ENCODE measurements around the gene CPNE5. TPM values are rescaled to one million over a fixed set of nuclear protein-coding genes. Genes with fewer than 3 reads are reported as not detected.

The CPNE5 gene
- polyA plus RNA-seq, 2 of the 4 experiments (the other 2 are of a cell fraction), result 0.03 to 0.13 TPM

- H3K4me3 ChIP-seq, result no peak overlapping the region
- no peak for FAIRE-seq
- no peaks in the 10 kb centered on the region; the same call in 2 of the 3 replicates for H3K4me1 ChIP-seq
- POLR2A ChIA-PET, result no interaction called here
- ATAC-seq, result no peak
- H3K27ac ChIP-seq, result no peak overlapping the region
- DNase-seq (ENCODE audit: low read depth in 1 of 2, low spot score in 1 of 2), result no peak
- CTCF ChIA-PET, result interaction anchor here (0.9 to 2.5 kb wide), 7 partner anchors 9 to 76 kb away, joined by 3 to 14 read pairs (median 4); no protein-coding TSS in a partner anchor
- no peak overlapping the region for H3K4me2 ChIP-seq
- 68% methylated on average over 4 of the region's 4 CpGs for WGBS (ENCODE audit: missing lambda C conversion rate)
- TF ChIP-seq ZNF302 (CRISPR knock-in tag; IDR thresholded peaks at IDR 0.05) (no peak), HOXA7 (CRISPR knock-in tag; IDR thresholded peaks at IDR 0.05) (no peak), PHF8 (IDR thresholded peaks at IDR 0.05; ENCODE audit: borderline replicate concordance, low read depth) (no peak), MAX (IDR thresholded peaks at IDR 0.05) (no peak), RCOR1 (IDR thresholded peaks at IDR 0.05; ENCODE audit: low read depth, low read length) (no peak)
- no peaks in the 10 kb centered on the region for H3K9me3 ChIP-seq
These were observed 148.2 kb downstream of the CPNE5 start for GRCh38 chr6:36691011-36691410.

Other genes starting within 250 kb of the CPNE5 start
- 339 and 652 TPM in 2 replicates for gene SRSF3, start 245.1 kb downstream of the CPNE5 start, polyA plus RNA-seq (2011; rRNA removed)
- 582 to 629 TPM (median 605 TPM) in 3 replicates for gene SRSF3, start 245.1 kb downstream of the CPNE5 start, polyA plus RNA-seq (2017; fragmentation: RNase III; extraction: RNeasy Plus Mini Kit Qiagen cat#74134 plus additional on column Dnase treatment)
- gene CDKN1A, start 160.7 kb downstream of the CPNE5 start, polyA plus RNA-seq (2011; rRNA removed), result 183 and 192 TPM in 2 replicates
- gene CDKN1A, start 160.7 kb downstream of the CPNE5 start, polyA plus RNA-seq (2017; fragmentation: RNase III; extraction: RNeasy Plus Mini Kit Qiagen cat#74134 plus additional on column Dnase treatment), result 118 to 137 TPM (median 130 TPM) in 3 replicates
- gene RAB44, start 141.6 kb downstream of the CPNE5 start, polyA plus RNA-seq (2011; rRNA removed), result 0.04 TPM in 2 replicates
- gene RAB44, start 141.6 kb downstream of the CPNE5 start, polyA plus RNA-seq (2017; fragmentation: RNase III; extraction: RNeasy Plus Mini Kit Qiagen cat#74134 plus additional on column Dnase treatment), result 0.05 to 0.11 TPM (median 0.09 TPM) in 3 replicates
- 58.7 and 60.0 TPM in 2 replicates for gene PPIL1, start 35.4 kb upstream of the CPNE5 start, polyA plus RNA-seq (2011; rRNA removed)
- gene PPIL1, start 35.4 kb upstream of the CPNE5 start, polyA plus RNA-seq (2017; fragmentation: RNase III; extraction: RNeasy Plus Mini Kit Qiagen cat#74134 plus additional on column Dnase treatment), result 42.6 to 47.5 TPM (median 45.3 TPM) in 3 replicates
- gene C6orf89, start 46.5 kb upstream of the CPNE5 start, polyA plus RNA-seq (2011; rRNA removed), result 27.0 and 32.5 TPM in 2 replicates
- 13.7 to 15.1 TPM (median 13.8 TPM) in 3 replicates for gene C6orf89, start 46.5 kb upstream of the CPNE5 start, polyA plus RNA-seq (2017; fragmentation: RNase III; extraction: RNeasy Plus Mini Kit Qiagen cat#74134 plus additional on column Dnase treatment)
- gene PI16, start 115.3 kb upstream of the CPNE5 start, polyA plus RNA-seq (2011; rRNA removed), result not detected in 2 replicates
- not detected in 3 replicates for gene PI16, start 115.3 kb upstream of the CPNE5 start, polyA plus RNA-seq (2017; fragmentation: RNase III; extraction: RNeasy Plus Mini Kit Qiagen cat#74134 plus additional on column Dnase treatment)
- gene MTCH1, start 146.8 kb upstream of the CPNE5 start, polyA plus RNA-seq (2011; rRNA removed), result 65.4 and 69.4 TPM in 2 replicates
- gene MTCH1, start 146.8 kb upstream of the CPNE5 start, polyA plus RNA-seq (2017; fragmentation: RNase III; extraction: RNeasy Plus Mini Kit Qiagen cat#74134 plus additional on column Dnase treatment), result 99.8 to 112 TPM (median 111 TPM) in 3 replicates
- not detected in 2 replicates for gene FGD2, start 166.2 kb upstream of the CPNE5 start, polyA plus RNA-seq (2011; rRNA removed)
- gene FGD2, start 166.2 kb upstream of the CPNE5 start, polyA plus RNA-seq (2017; fragmentation: RNase III; extraction: RNeasy Plus Mini Kit Qiagen cat#74134 plus additional on column Dnase treatment), result not detected in 3 replicates